Vagina (tissue), 2 donors: ENCODE results near the gene DLG2. TPM values are rescaled to one million over a fixed set of nuclear protein-coding genes. Genes with fewer than 3 reads are reported as not detected.

Experiments used
- DNase-seq, 2 donors: peaks; one replicate each; pipeline ENCODE4 v3.0.0-alpha.2; 2017; ENCODE audit errors: extremely low spot score in 2 of 2
- H3K27ac ChIP-seq: fragments of 200-600 bp; sonication (generic); one replicate; pipeline ENCODE4 v1.5.1; 2019
- H3K27me3 ChIP-seq: fragments of 200-600 bp; sonication (generic); one replicate; pipeline ENCODE4 v1.5.1; 2019
- H3K36me3 ChIP-seq, 2 donors: fragments of 200-600 bp; sonication (generic); one replicate each; pipeline ENCODE4 v1.5.1; 2017 to 2019
- H3K4me1 ChIP-seq: fragments of 200-600 bp; sonication (generic); one replicate; pipeline ENCODE4 v1.5.1; 2019
- H3K4me3 ChIP-seq, 2 donors: fragments of 200-600 bp; sonication (generic); 1 replicate in 1 of 2; 2 replicates in 1 of 2; pipeline ENCODE4 v1.5.1; 2016 to 2019
- H3K9me3 ChIP-seq: fragments of 200-600 bp; sonication (generic); one replicate; pipeline ENCODE4 v1.5.1; 2019
- POLR2A ChIP-seq, 2 donors: fragments of 450-650 bp; IDR thresholded peaks; one replicate each; pipeline ENCODE4 v1.6.1; 2017; ENCODE audit warnings: antibody characterized with exemption in 2 of 2, mild to moderate bottlenecking in 2 of 2, moderate library complexity in 2 of 2
- POLR2AphosphoS5 ChIP-seq, 2 donors: sonication (generic); formaldehyde crosslinking; IDR thresholded peaks; one replicate each; pipeline ENCODE4 v1.9.0; 2017; ENCODE audit warnings: antibody characterized with exemption in 2 of 2, mild to moderate bottlenecking in 2 of 2, low read depth in 1 of 2; ENCODE audit not compliant: insufficient read depth in 1 of 2
- intact Hi-C: fragments of 100-400 bp; cut with DNase I; formaldehyde crosslinking; loops from one replicate; pipeline ENCODE4 v1.15.1; 2023
- total RNA-seq: library from RNA; depleted of rRNA; stranded (reverse); fragments of >200 nt; gene quantifications from one replicate; pipeline ENCODE4 v1.2.3, GENCODE V29; 2016
- TF ChIP-seq, protein P1 (sequence below), 3 experiments: fragments of 450-650 bp in 2 of 3; fragments of 200-600 bp in 1 of 3; sonication (generic) in 1 of 3; IDR thresholded peaks; one replicate each; pipeline ENCODE4 v1.5.1; 2017 to 2019; ENCODE audit warnings: antibody characterized with exemption in 3 of 3, mild to moderate bottlenecking in 2 of 3, moderate library complexity in 2 of 3

The DLG2 gene
- total RNA-seq, 1 donor from 2014 or later, result 10.1 TPM

DNA sequence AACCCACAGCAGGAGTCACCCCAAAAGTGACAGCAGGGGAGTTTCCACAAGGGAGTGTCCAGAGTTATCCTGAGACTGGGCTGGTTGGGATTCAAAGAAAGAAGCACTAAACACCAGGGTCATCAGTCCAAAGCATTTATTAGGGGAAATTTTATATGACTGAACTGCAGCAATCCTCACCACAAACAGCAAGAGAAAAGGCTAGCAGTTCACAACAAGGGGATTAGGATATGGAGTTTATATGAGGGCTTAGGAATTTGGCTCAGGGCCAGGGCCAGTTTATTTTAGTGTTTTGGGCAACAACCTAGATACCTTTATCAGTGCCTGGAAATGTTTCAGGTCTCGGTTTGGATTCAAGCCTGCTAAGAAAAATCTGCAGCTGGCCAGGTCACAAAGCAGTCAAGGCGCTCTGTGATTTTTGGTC, 16.1 kb upstream of the DLG2 start:
- no peak for DNase-seq
- H3K4me1 ChIP-seq, result peaks cover 7% of the 10 kb centered on the region
- H3K36me3 ChIP-seq, result no peaks in the 10 kb centered on the region
- TF ChIP-seq POLR2A (IDR thresholded peaks at IDR 0.05), result no peak
- TF ChIP-seq, protein P1, sequence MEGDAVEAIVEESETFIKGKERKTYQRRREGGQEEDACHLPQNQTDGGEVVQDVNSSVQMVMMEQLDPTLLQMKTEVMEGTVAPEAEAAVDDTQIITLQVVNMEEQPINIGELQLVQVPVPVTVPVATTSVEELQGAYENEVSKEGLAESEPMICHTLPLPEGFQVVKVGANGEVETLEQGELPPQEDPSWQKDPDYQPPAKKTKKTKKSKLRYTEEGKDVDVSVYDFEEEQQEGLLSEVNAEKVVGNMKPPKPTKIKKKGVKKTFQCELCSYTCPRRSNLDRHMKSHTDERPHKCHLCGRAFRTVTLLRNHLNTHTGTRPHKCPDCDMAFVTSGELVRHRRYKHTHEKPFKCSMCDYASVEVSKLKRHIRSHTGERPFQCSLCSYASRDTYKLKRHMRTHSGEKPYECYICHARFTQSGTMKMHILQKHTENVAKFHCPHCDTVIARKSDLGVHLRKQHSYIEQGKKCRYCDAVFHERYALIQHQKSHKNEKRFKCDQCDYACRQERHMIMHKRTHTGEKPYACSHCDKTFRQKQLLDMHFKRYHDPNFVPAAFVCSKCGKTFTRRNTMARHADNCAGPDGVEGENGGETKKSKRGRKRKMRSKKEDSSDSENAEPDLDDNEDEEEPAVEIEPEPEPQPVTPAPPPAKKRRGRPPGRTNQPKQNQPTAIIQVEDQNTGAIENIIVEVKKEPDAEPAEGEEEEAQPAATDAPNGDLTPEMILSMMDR (IDR thresholded peaks at IDR 0.05), result no peak
- no peak for TF ChIP-seq POLR2AphosphoS5 (IDR thresholded peaks at IDR 0.05; ENCODE audit: insufficient read depth in 1 of 2, low read depth in 1 of 2)
- intact Hi-C loops, result no loop called here
- no peaks in the 10 kb centered on the region for H3K27me3 ChIP-seq
- H3K27ac ChIP-seq, result no peak overlapping the region
- H3K9me3 ChIP-seq, result no peaks in the 10 kb centered on the region
- no peak overlapping the region for H3K4me3 ChIP-seq

DNA sequence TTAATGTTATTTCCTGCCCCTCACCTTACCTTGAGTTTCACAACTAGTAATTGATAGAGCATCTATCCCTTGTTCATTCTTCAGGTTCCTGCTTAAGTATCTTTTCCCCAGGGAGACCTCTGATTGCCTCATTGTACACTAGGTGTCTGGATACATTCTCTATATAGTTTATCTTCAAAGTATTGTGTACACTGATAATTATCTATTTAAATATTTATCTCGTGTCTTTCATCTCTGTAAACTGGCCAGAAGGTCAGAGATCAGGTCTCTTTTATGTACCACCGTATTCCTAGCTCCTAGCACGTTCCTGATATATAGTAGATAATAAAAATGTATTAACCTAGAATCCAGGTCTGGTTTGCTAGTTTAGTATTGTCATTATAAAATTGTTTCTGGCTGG, 7.6 kb upstream of the DLG2 start:
- H3K27me3 ChIP-seq, result no peaks in the 10 kb centered on the region
- H3K4me1 ChIP-seq, result peaks cover 7% of the 10 kb centered on the region
- H3K27ac ChIP-seq, result no peak overlapping the region
- intact Hi-C loops, result no loop called here
- no peaks in the 10 kb centered on the region for H3K9me3 ChIP-seq
- TF ChIP-seq POLR2AphosphoS5 (IDR thresholded peaks at IDR 0.05; ENCODE audit: insufficient read depth in 1 of 2, low read depth in 1 of 2), result no peak
- TF ChIP-seq, protein P1 (IDR thresholded peaks at IDR 0.05), result no peak
- no peak for TF ChIP-seq POLR2A (IDR thresholded peaks at IDR 0.05)
- DNase-seq, result no peak
- H3K4me3 ChIP-seq, result no peak overlapping the region
- H3K36me3 ChIP-seq, result peaks cover 0 to 18% of the 10 kb centered on the region in 2 donors

DNA sequence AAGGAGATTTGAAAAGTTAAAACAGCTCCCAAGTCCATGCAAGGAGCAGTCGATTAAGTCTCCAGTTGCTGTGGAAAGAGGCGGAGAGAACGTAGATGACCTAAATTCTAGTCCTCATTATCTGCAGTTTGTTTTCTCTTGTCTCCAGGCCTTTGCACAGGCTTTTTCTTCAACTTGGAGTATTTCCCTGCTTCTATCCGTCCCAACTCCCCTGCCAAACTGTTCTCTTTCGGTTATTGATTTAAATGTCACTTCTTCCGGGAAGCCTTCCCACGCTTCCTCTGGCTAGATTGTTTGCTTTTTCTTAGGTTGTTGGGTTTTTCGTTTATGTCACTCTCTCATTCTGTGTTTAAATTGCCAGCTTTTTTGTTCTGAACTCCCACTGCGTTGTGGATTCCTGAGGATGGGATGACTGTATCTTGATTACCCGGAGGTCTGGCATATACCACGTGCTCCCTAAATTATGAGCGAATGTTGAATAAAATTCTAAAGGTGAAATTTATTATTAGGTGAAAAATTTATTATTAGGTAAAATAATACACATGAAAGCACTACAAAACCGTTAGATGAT, 1.7 kb upstream of the DLG2 start:
- Histone ChIP-seq H3K27me3 (no peaks in the 10 kb centered on the region), H3K4me3 (peak overlapping the region; percentile 65 to 77), H3K36me3 (no peaks in the 10 kb centered on the region), H3K27ac (peak overlapping the region; percentile 72), H3K4me1 (peaks cover 15% of the 10 kb centered on the region), H3K9me3 (no peaks in the 10 kb centered on the region)
- DNase-seq, result no peak
- intact Hi-C loops, result loop anchor here (2.0 kb wide), 1 partner anchor 36 kb away; the partner anchor contains the start of gene CREBZF
- TF ChIP-seq POLR2A (IDR thresholded peaks at IDR 0.05), result no peak
- no peak for TF ChIP-seq POLR2AphosphoS5 (IDR thresholded peaks at IDR 0.05; ENCODE audit: insufficient read depth in 1 of 2, low read depth in 1 of 2)
- TF ChIP-seq, protein P1 (IDR thresholded peaks at IDR 0.05), result no peak

DNA sequence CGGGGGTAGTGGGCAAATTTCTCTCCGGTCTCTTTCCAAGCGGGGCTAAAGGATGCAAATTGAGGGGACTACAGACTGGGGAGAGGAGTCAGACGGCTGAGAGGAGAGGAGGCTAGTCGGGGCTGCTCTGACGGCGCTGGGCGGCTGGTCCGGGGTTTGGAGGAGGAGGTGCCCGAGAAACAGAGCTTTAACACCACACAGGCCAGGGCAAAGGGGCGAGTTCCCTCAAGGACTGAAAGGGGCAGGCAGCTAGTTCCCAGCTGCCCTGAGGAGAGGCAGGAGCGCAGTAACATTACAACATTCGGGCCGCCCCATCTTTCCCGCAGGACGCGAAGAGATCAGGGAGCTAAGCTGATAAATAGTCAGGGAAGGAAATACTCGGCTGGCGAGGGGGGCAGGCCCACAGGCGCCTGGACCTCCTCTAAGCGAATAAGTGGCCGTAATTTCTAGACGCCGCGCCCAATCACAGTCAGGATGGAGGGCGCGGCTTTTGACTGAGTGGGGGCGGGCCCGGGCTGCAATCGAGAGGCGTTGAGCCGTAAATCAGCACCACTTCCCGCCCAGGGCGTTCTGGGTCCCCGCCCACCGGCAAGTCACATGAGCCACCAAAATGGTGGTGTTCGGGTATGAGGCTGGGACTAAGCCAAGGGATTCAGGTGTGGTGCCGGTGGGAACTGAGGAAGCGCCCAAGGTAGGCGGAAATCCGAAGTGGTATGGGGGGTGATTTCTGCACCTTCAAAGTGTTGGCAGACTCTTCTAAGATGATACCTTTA, 1.0 kb upstream of the DLG2 start, which contains the start of gene TMEM126B:
TMEM126B (plus strand) TSS at position 596 of the 773 bp plus-strand sequence; CDS start at position 611, 15 bp downstream.
- Histone ChIP-seq H3K27ac (peak within 1 kb of the TSS; percentile 94), H3K4me1 (peaks cover 15% of the 10 kb centered on the region), H3K4me3 (peak within 1 kb of the TSS; percentile 65 to 77), H3K36me3 (no peaks in the 10 kb centered on the region), H3K27me3 (no peaks in the 10 kb centered on the region), H3K9me3 (no peaks in the 10 kb centered on the region)
- peak; percentile 97 to 99 for DNase-seq
- intact Hi-C loops, result loop anchor here (2.0 kb wide), 1 partner anchor 37 kb away; the partner anchor contains the start of gene CREBZF
- TF ChIP-seq, protein P1 (IDR thresholded peaks at IDR 0.05), result no peak
- peak; percentile 96 to 97 for TF ChIP-seq POLR2AphosphoS5 (IDR thresholded peaks at IDR 0.05; ENCODE audit: insufficient read depth in 1 of 2, low read depth in 1 of 2)
- peak in 1 of 2 donors; percentile 92 for TF ChIP-seq POLR2A (IDR thresholded peaks at IDR 0.05)
